K562 (cell line): ENCODE data around the gene ADAMTS1. TPM values are rescaled to one million over a fixed set of nuclear protein-coding genes. Genes with fewer than 3 reads are reported as not detected.

Experiments
- ATAC-seq: fragments of 200-7000 bp; cut with Tn5 transposase; 3 replicates; pipeline ENCODE4 v1.9.1; 2020; ENCODE audit warnings: moderate library complexity
- BruUV-seq: library from RNA; stranded (reverse); fragments of 400-500 nt; replicated peaks from 2 replicates; lab custom pipeline; 2021; lab: Mats Ljungman, UMichigan
- CTCF ChIA-PET: fragments of 300-600 bp; formaldehyde crosslinking; extraction: SDS; loops from one replicate; lab custom pipeline; 2021; ENCODE audit warnings: low intra/inter-chr PET ratio; lab: Yijun Ruan, JAX
- POLR2A ChIA-PET: fragments of 300-600, 350-650 bp; sonication (Branson Sonifier 250); formaldehyde crosslinking; extraction: SDS; loops from one replicate; lab custom pipeline; 2021; ENCODE audit warnings: antibody characterized with exemption, inconsistent platforms; lab: Yijun Ruan, JAX
- DNase-seq, 4 experiments: peaks; one replicate each; pipeline versions ENCODE4 v3.0.0 to v3.0.0-alpha.2; 2011 to 2018; ENCODE audit warnings: low spot score in 3 of 4, mixed read lengths in 3 of 4; ENCODE audit errors: extremely low read depth in 1 of 4
- FAIRE-seq: peaks from 2 replicates; lab custom pipeline; 2011; peaks lifted over from hg19 to GRCh38; lab: Jason Lieb, UNC
- H2AFZ ChIP-seq: 2 replicates; pipeline ENCODE4 v1.6.0; 2011; ENCODE audit warnings: low read depth, low read length, control low read depth, inconsistent platforms
- H3K27ac ChIP-seq: fragments of 200-600 bp; 3 replicates; pipeline ENCODE4 v1.8.0; 2011; ENCODE audit warnings: low read depth, mild to moderate bottlenecking, control low read depth, inconsistent platforms, low read length, moderate library complexity, mixed read lengths; ENCODE audit errors: extremely low read depth
- H3K27me3 ChIP-seq, 2 experiments: fragments of 300-600 bp in 1 of 2; 2 replicates in 1 of 2; 3 replicates in 1 of 2; pipeline versions ENCODE4 v1.6.0 to v1.8.0; 2011; ENCODE audit warnings: inconsistent platforms in 2 of 2, low read length in 2 of 2, mild to moderate bottlenecking in 1 of 2, mixed read lengths in 1 of 2, moderate library complexity in 1 of 2; ENCODE audit not compliant: control insufficient read depth in 2 of 2, insufficient read depth in 2 of 2
- H3K36me3 ChIP-seq: fragments of 300-600 bp; 3 replicates; pipeline ENCODE4 v1.8.0; 2011; ENCODE audit warnings: mild to moderate bottlenecking, low read length, inconsistent platforms; ENCODE audit not compliant: control insufficient read depth, insufficient read depth
- H3K4me1 ChIP-seq, 2 experiments: fragments of 200-600 bp in 1 of 2; replicated peaks in 1 of 2; 2 replicates in 1 of 2; 3 replicates in 1 of 2; pipeline versions ENCODE4 v1.5.1 to v1.8.0; 2011; ENCODE audit warnings: inconsistent platforms in 2 of 2, low read length in 2 of 2, mild to moderate bottlenecking in 1 of 2, mixed read lengths in 1 of 2, moderate library complexity in 1 of 2; ENCODE audit not compliant: control insufficient read depth in 2 of 2, insufficient read depth in 2 of 2
- H3K4me2 ChIP-seq: 2 replicates; pipeline ENCODE4 v1.6.1; 2011; ENCODE audit warnings: low read length, control low read depth, inconsistent platforms, mixed read lengths; ENCODE audit not compliant: insufficient read depth
- H3K4me3 ChIP-seq: fragments of 200-600 bp; sonication (generic), shearing (Covaris generic); 2 replicates; pipeline ENCODE4 v1.5.1; 2016; ENCODE audit warnings: control low read depth, inconsistent platforms
- H3K79me2 ChIP-seq: fragments of 200-600 bp; 3 replicates; pipeline ENCODE4 v1.8.0; 2011; ENCODE audit warnings: low read length, inconsistent platforms; ENCODE audit not compliant: control insufficient read depth, insufficient read depth
- H3K9ac ChIP-seq, 2 experiments: 2 replicates each; pipeline versions ENCODE4 v1.6.0 to v1.6.1; 2011; ENCODE audit warnings: low read depth in 2 of 2, low read length in 2 of 2, control low read depth in 1 of 2, inconsistent platforms in 1 of 2, mild to moderate bottlenecking in 1 of 2, mixed read lengths in 1 of 2; ENCODE audit not compliant: insufficient read depth in 1 of 2
- H3K9me1 ChIP-seq: one replicate; pipeline ENCODE4 v1.6.0; 2011; ENCODE audit warnings: inconsistent platforms, mild to moderate bottlenecking, low read length, moderate library complexity; ENCODE audit not compliant: control insufficient read depth, insufficient read depth
- H3K9me3 ChIP-seq: replicated peaks from 2 replicates; pipeline ENCODE4 v1.5.1; 2011; ENCODE audit warnings: low read depth, low read length, inconsistent platforms; ENCODE audit not compliant: control insufficient read depth, insufficient read depth
- H4K20me1 ChIP-seq: replicated peaks from 2 replicates; pipeline ENCODE4 v1.6.1; 2011; ENCODE audit warnings: low read length, inconsistent platforms, mixed read lengths; ENCODE audit not compliant: control insufficient read depth, insufficient read depth
- DNMT1 ChIP-seq: fragments of 450-650 bp; IDR thresholded peaks from 2 replicates; pipeline ENCODE4 v1.6.1; 2016; ENCODE audit warnings: antibody characterized with exemption, mild to moderate bottlenecking
- GTF3C2 ChIP-seq: IDR thresholded peaks from 3 replicates; pipeline ENCODE4 v1.6.1; 2011; ENCODE audit warnings: borderline replicate concordance, mild to moderate bottlenecking, moderate library complexity; ENCODE audit not compliant: insufficient read length; ENCODE audit errors: extremely low read depth
- HOXB6 ChIP-seq: fragments of 250-450 bp; sonication (Bioruptor Pico); IDR thresholded peaks from 2 replicates; pipeline ENCODE4 v1.5.1; 2022; ENCODE audit warnings: mild to moderate bottlenecking, borderline replicate concordance
- MLLT1 ChIP-seq, 2 experiments: fragments of 450-650 bp; IDR thresholded peaks; 2 replicates each; pipeline ENCODE4 v1.6.1; 2016
- MNT ChIP-seq, 2 experiments: fragments of 450-650 bp; conservative IDR thresholded peaks; 2 replicates each; pipeline ENCODE4 v1.6.1; 2017; ENCODE audit warnings: mild to moderate bottlenecking in 2 of 2, moderate library complexity in 2 of 2
- NRF1 ChIP-seq, 2 experiments: fragments of 450-650 bp; IDR thresholded peaks in 1 of 2; conservative IDR thresholded peaks in 1 of 2; 2 replicates each; pipeline ENCODE4 v1.6.1; 2014; ENCODE audit warnings: mild to moderate bottlenecking in 2 of 2
- SMAD3 ChIP-seq: fragments of 450-650 bp; formaldehyde crosslinking; conservative IDR thresholded peaks from 2 replicates; pipeline ENCODE4 v1.4.0; 2020; ENCODE audit warnings: mild to moderate bottlenecking
- SMARCB1 ChIP-seq: IDR thresholded peaks from 2 replicates; pipeline ENCODE4 v1.6.1; 2011; ENCODE audit warnings: improper control_type of control experiment, low read depth; ENCODE audit not compliant: insufficient read length
- STAT6 ChIP-seq: sonication (generic); formaldehyde crosslinking; IDR thresholded peaks from 2 replicates; pipeline ENCODE4 v1.8.1; 2023; ENCODE audit warnings: mild to moderate bottlenecking, missing genetic modification reagents
- ZNF124 ChIP-seq: sonication (generic); formaldehyde crosslinking; IDR thresholded peaks from 2 replicates; pipeline ENCODE4 v1.8.1; 2022; ENCODE audit warnings: missing genetic modification reagents
- ZNF165 ChIP-seq: fragments of 250-450 bp; sonication (Bioruptor Pico); IDR thresholded peaks from 2 replicates; pipeline ENCODE4 v1.4.0; 2020; ENCODE audit warnings: borderline replicate concordance
- ZNF41 ChIP-seq: fragments of 250-450 bp; sonication (Bioruptor Pico); conservative IDR thresholded peaks from 2 replicates; pipeline ENCODE4 v1.4.0; 2020; ENCODE audit warnings: mild to moderate bottlenecking
- ZNF644 ChIP-seq: fragments of 200-800 bp; sonication (Bioruptor generic); IDR thresholded peaks from 2 replicates; pipeline ENCODE4 v1.6.1; 2016; ENCODE audit warnings: low read depth, missing genetic modification characterization, missing compliant biosample characterization
- WGBS: fragments of 100-300 bp; shearing (Covaris generic); methylation state at CpG from one replicate; pipeline ENCODE4 v1.1.6; 2016; ENCODE audit warnings: low coverage, mixed read lengths; ENCODE audit not compliant: insufficient coverage; ENCODE audit errors: missing lambda C conversion rate; 5-methylcytosine and 5-hydroxymethylcytosine counted together
- in situ Hi-C: fragments of 300-500 bp; cut with MboI; formaldehyde crosslinking; loops from 4 replicates; pipeline ENCODE4 v1.15.0; 2018; ENCODE audit warnings: inconsistent platforms, mixed read lengths
- intact Hi-C: fragments of 100-400 bp; cut with micrococcal nuclease; formaldehyde crosslinking; loops from 2 replicates; pipeline ENCODE4 v1.14.2; 2022
- polyA plus RNA-seq, 8 experiments: library from polyadenylated mRNA; depleted of rRNA in 4 of 8; stranded (reverse) in 5 of 8; unstranded in 3 of 8; fragments of >200 nt; fragmentation: Nextera tagmentation in 2 of 8; fragmentation: Illumina TruSeq in 1 of 8; extraction: Ambion mirVana in 2 of 8; extraction: Trizol in 1 of 8; gene quantifications; 2 replicates each; pipeline versions ENCODE4 v1.2.1 to v1.2.3, GENCODE V29; 2011 to 2014; ENCODE audit warnings: inconsistent platforms in 1 of 8, missing spikeins in 1 of 8
- total RNA-seq, 7 experiments: library from RNA; depleted of rRNA in 6 of 7; stranded (reverse); fragments of >200 nt in 6 of 7; fragmentation: Illumina TruSeq in 2 of 7; extraction: Trizol in 2 of 7; gene quantifications; 2 replicates each; pipeline versions ENCODE4 v1.2.1 to v1.2.3, GENCODE V29; 2011 to 2021; ENCODE audit warnings: low replicate concordance in 1 of 7

ADAMTS1 gene
- total and polyA plus RNA-seq, 9 of the 15 experiments (the other 6 are each of a cell fraction or from before 2014, with no cell fraction given), result 0.01 to 0.58 TPM; not detected in 7

- ATAC-seq (no peak), DNase-seq (no peak), FAIRE-seq (no peak)
- in situ Hi-C loops, result no loop called here
- Histone ChIP-seq H3K4me1 (no peaks in the 10 kb centered on the region), H3K9ac (no peak overlapping the region), H3K4me3 (no peak overlapping the region), H2AFZ (no peak overlapping the region), H3K27ac (no peak overlapping the region), H3K4me2 (no peak overlapping the region), H3K9me3 (no peaks in the 10 kb centered on the region), H3K9me1 (no peaks in the 10 kb centered on the region), H3K27me3 (no peaks in the 10 kb centered on the region), H3K36me3 (no peaks in the 10 kb centered on the region), H3K79me2 (no peaks in the 10 kb centered on the region), H4K20me1 (no peaks in the 10 kb centered on the region)
- WGBS, result 2% methylated on average over 5 of the region's 5 CpGs
- intact Hi-C loops, result no loop called here
- BruUV-seq, result no TSS peak
- ChIA-PET POLR2A (no interaction called here), CTCF (no interaction called here)
- TF ChIP-seq ZNF124 (CRISPR knock-in tag) (no peak), DNMT1 (no peak), MNT (conservative IDR thresholded peaks at IDR 0.05) (no peak), ZNF165 (CRISPR knock-in tag) (no peak), MLLT1 (IDR thresholded peaks at IDR 0.05) (no peak), ZNF644 (tag) (no peak), SMARCB1 (no peak), STAT6 (CRISPR knock-in tag) (no peak), HOXB6 (CRISPR knock-in tag) (no peak), SMAD3 (CRISPR knock-in tag) (no peak), GTF3C2 (no peak), ZNF41 (CRISPR knock-in tag) (no peak), NRF1 (conservative IDR thresholded peaks at IDR 0.05 in 1 of 2, IDR thresholded peaks at IDR 0.05 in 1 of 2) (no peak)
Measured at GRCh38 chr21:26794597-26795411, 50.4 kb downstream of the ADAMTS1 start.
